ENCODE measurements around the gene ABCC8. TPM values are rescaled to one million over a fixed set of nuclear protein-coding genes. Genes with fewer than 3 reads are reported as not detected.

ABCC8 gene
- total and polyA plus RNA-seq, 12 donors = 0.39 to 216 (median 4.0) TPM; not detected in 1

GRCh38 chr11:17443423-17443822, 33.2 kb downstream of the ABCC8 start:
- H3K9me3 ChIP-seq (replicated peaks in 1 of 3) = no peaks in the 10 kb centered on the region
- H3K27me3 ChIP-seq = no peaks in the 10 kb centered on the region
- intact Hi-C loops (cut with DNase I) = no loop called here
- DNase-seq = no peak
- H3K4me3 ChIP-seq = no peak overlapping the region
- no peak for TF ChIP-seq POLR2A (IDR thresholded peaks at IDR 0.05)
- TF ChIP-seq CTCF (IDR thresholded peaks at IDR 0.05) = no peak
- H3K27ac ChIP-seq = no peak overlapping the region
- WGBS, 4 donors = 65 to 78% (median 72%) methylated on average over 2 of the region's 2 CpGs
- no peaks in the 10 kb centered on the region for H3K4me1 ChIP-seq (replicated peaks in 1 of 2)
- H3K36me3 ChIP-seq (replicated peaks in 1 of 2) = no peaks in the 10 kb centered on the region

GRCh38 chr11:17443000-17443399, 33.6 kb downstream of the ABCC8 start:
- H3K4me3 ChIP-seq = no peak overlapping the region
- intact Hi-C loops (cut with DNase I) = no loop called here
- H3K4me1 ChIP-seq (replicated peaks in 1 of 2) = no peaks in the 10 kb centered on the region
- H3K9me3 ChIP-seq (replicated peaks in 1 of 3) = no peaks in the 10 kb centered on the region
- no peaks in the 10 kb centered on the region for H3K27me3 ChIP-seq
- no peak for DNase-seq
- no peak overlapping the region for H3K27ac ChIP-seq
- WGBS, 4 donors = 52 to 78% (median 69%) methylated on average over 4 of the region's 4 CpGs
- no peak for TF ChIP-seq CTCF (IDR thresholded peaks at IDR 0.05)
- TF ChIP-seq POLR2A (IDR thresholded peaks at IDR 0.05) = no peak
- no peaks in the 10 kb centered on the region for H3K36me3 ChIP-seq (replicated peaks in 1 of 2)

GRCh38 chr11:17439316-17439782, 37.3 kb downstream of the ABCC8 start:
- H3K9me3 ChIP-seq (replicated peaks in 1 of 3) = no peaks in the 10 kb centered on the region
- H3K4me3 ChIP-seq = no peak overlapping the region
- H3K36me3 ChIP-seq (replicated peaks in 1 of 2) = no peaks in the 10 kb centered on the region
- TF ChIP-seq POLR2A (IDR thresholded peaks at IDR 0.05) (no peak), CTCF (IDR thresholded peaks at IDR 0.05) (no peak)
- intact Hi-C loops (cut with DNase I) = no loop called here
- no peaks in the 10 kb centered on the region for H3K4me1 ChIP-seq (replicated peaks in 1 of 2)
- H3K27me3 ChIP-seq = no peaks in the 10 kb centered on the region
- WGBS, 4 donors = 22 to 35% (median 24%) methylated on average over 8 to 9 of the region's 9 CpGs
- DNase-seq = no peak
- no peak overlapping the region for H3K27ac ChIP-seq

- Histone ChIP-seq H3K27me3 (no peaks in the 10 kb centered on the region), H3K9me3 (replicated peaks in 1 of 3) (no peaks in the 10 kb centered on the region), H3K4me3 (no peak overlapping the region), H3K36me3 (replicated peaks in 1 of 2) (no peaks in the 10 kb centered on the region), H3K4me1 (replicated peaks in 1 of 2) (no peaks in the 10 kb centered on the region), H3K27ac (no peak overlapping the region)
- no peak for DNase-seq
- TF ChIP-seq CTCF (IDR thresholded peaks at IDR 0.05) (no peak), POLR2A (IDR thresholded peaks at IDR 0.05) (no peak)
- 77 to 88% (median 82%) methylated on average over 3 of the region's 3 CpGs for WGBS, 4 donors
- intact Hi-C loops (cut with DNase I) = no loop called here
These were observed 39.3 kb downstream of the ABCC8 start for GRCh38 chr11:17437366-17437765.
